ENCODE results near the gene KIF3A. TPM values are rescaled to one million over a fixed set of nuclear protein-coding genes. Genes with fewer than 3 reads are reported as not detected.

KIF3A gene
- total RNA-seq, 1 donor from 2014 or later, result 33.6 TPM

GRCh38 chr5:132668706-132669454, 68.5 kb downstream of the KIF3A start:
- peaks cover 26% of the 10 kb centered on the region for H3K27me3 Mint-ChIP-seq

GRCh38 chr5:132667761-132668705, 69.3 kb downstream of the KIF3A start:
- no peak for DNase-seq (ENCODE audit: low spot score, unreplicated experiment)
- H3K4me3 Mint-ChIP-seq (ENCODE audit: low read depth), result no peak overlapping the region
- no peak for TF ChIP-seq CTCF (IDR thresholded peaks at IDR 0.05; ENCODE audit: unreplicated experiment)
- no peaks in the 10 kb centered on the region for H3K36me3 Mint-ChIP-seq (ENCODE audit: insufficient read depth)
- peaks cover 8% of the 10 kb centered on the region for H3K4me1 Mint-ChIP-seq (ENCODE audit: low read depth)
- no peaks in the 10 kb centered on the region for H3K9me3 Mint-ChIP-seq (ENCODE audit: low read depth)
- H3K27ac Mint-ChIP-seq, result no peak overlapping the region
- peaks cover 26% of the 10 kb centered on the region for H3K27me3 Mint-ChIP-seq

More at GRCh38 chr5:132668706-132669454, 68.5 kb downstream of the KIF3A start:
- H3K9me3 Mint-ChIP-seq (ENCODE audit: low read depth), result no peaks in the 10 kb centered on the region
- DNase-seq (ENCODE audit: low spot score, unreplicated experiment), result no peak
- no peaks in the 10 kb centered on the region for H3K36me3 Mint-ChIP-seq (ENCODE audit: insufficient read depth)
- no peak overlapping the region for H3K4me3 Mint-ChIP-seq (ENCODE audit: low read depth)
- TF ChIP-seq CTCF (IDR thresholded peaks at IDR 0.05; ENCODE audit: unreplicated experiment), result no peak
- H3K27ac Mint-ChIP-seq, result no peak overlapping the region
- peaks cover 3% of the 10 kb centered on the region for H3K4me1 Mint-ChIP-seq (ENCODE audit: low read depth)

GRCh38 chr5:132667309-132667708, 70.0 kb downstream of the KIF3A start:
- no peaks in the 10 kb centered on the region for H3K36me3 Mint-ChIP-seq (ENCODE audit: insufficient read depth)
- no peaks in the 10 kb centered on the region for H3K9me3 Mint-ChIP-seq (ENCODE audit: low read depth)
- no peak overlapping the region for H3K4me3 Mint-ChIP-seq (ENCODE audit: low read depth)
- no peak for TF ChIP-seq CTCF (IDR thresholded peaks at IDR 0.05; ENCODE audit: unreplicated experiment)
- H3K27me3 Mint-ChIP-seq, result peaks cover 31% of the 10 kb centered on the region
- H3K4me1 Mint-ChIP-seq (ENCODE audit: low read depth), result peaks cover 9% of the 10 kb centered on the region
- H3K27ac Mint-ChIP-seq, result no peak overlapping the region
- no peak for DNase-seq (ENCODE audit: low spot score, unreplicated experiment)

- Mint-ChIP-seq H3K27me3 (peaks cover 31% of the 10 kb centered on the region), H3K27ac (no peak overlapping the region), H3K36me3 (ENCODE audit: insufficient read depth) (no peaks in the 10 kb centered on the region)
Observed at GRCh38 chr5:132666310-132667123, 70.8 kb downstream of the KIF3A start.

More at GRCh38 chr5:132666310-132667123, 70.8 kb downstream of the KIF3A start:
- peaks cover 9% of the 10 kb centered on the region for H3K4me1 Mint-ChIP-seq (ENCODE audit: low read depth)
- no peaks in the 10 kb centered on the region for H3K9me3 Mint-ChIP-seq (ENCODE audit: low read depth)
- H3K4me3 Mint-ChIP-seq (ENCODE audit: low read depth), result no peak overlapping the region
- no peak for TF ChIP-seq CTCF (IDR thresholded peaks at IDR 0.05; ENCODE audit: unreplicated experiment)
- DNase-seq (ENCODE audit: low spot score, unreplicated experiment), result no peak

All from progenitor cell of endocrine pancreas (in vitro differentiated cells).